GM23248 (cell line): Measurements from ENCODE around the gene PROK1.

ENCODE experiments used
- EZH2 ChIP-seq: fragments of 200-600 bp; sonication (generic); IDR thresholded peaks from 2 replicates; pipeline ENCODE4 v1.6.1; 2018; ENCODE audit warnings: antibody characterized with exemption, mild to moderate bottlenecking; ENCODE audit not compliant: insufficient read depth, poor library complexity, severe bottlenecking
- EZH2phosphoT487 ChIP-seq: fragments of 200-600 bp; sonication (generic); IDR thresholded peaks from 2 replicates; pipeline ENCODE4 v1.6.1; 2018; ENCODE audit warnings: antibody characterized with exemption, moderate library complexity, mild to moderate bottlenecking, low read depth; ENCODE audit not compliant: insufficient read depth

DNA sequence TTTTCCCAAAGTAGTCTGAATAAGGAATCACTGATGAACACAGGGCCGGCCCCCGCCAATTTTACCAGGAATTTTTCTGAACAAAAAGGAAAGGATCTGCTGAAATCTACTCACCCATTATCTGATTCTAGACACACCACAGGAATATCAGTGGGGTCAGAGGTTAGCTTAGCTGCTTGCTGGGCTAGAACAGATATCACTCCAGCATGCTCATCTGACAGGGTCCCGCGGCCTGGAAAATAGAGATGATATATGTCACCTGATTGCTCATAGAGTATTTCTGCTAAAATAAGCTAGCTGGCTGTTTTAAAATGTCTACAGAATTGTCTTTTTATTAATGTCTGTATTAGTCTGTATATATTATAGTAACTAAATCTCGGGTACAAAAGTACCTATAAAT, 47.1 kb upstream of the PROK1 start:
- TF ChIP-seq EZH2 (no peak), EZH2phosphoT487 (no peak)
